Measurements from ENCODE around the gene CFAP91.
A peak's percentile ranks its signal among the peaks of the same experiment; 100 is the strongest.

The CFAP91 gene

DNA sequence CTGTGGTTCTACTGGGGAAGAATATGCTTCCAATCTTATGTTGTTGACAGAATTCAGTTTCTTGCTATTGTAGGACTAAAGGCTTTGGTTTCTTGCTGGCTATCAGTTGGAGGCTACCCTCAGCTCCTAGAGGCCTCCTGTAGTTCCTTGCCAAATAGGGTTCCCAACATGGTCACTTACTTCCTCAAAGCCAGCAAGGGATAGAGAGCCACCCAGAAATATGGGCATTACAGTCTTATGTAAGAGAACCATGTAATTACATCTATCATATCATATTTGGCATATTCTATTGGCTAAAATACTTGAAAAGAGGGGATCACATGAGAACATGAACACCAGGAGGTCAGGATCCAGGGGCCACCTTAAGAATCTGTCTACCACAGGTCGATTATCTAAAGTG lies 19.4 kb upstream of the CFAP91 start:
- Histone ChIP-seq H3K4me2 (ENCODE audit: low read length) (no peak overlapping the region), H3K27me3 (ENCODE audit: control insufficient read depth, insufficient read depth, low read length) (no peaks in the 10 kb centered on the region), H3K4me3 (ENCODE audit: low read depth, low read length) (no peak overlapping the region), H3K9ac (no peak overlapping the region), H3K79me2 (no peaks in the 10 kb centered on the region), H2AFZ (no peak overlapping the region), H3K4me1 (peaks cover 11% of the 10 kb centered on the region), H3K27ac (no peak overlapping the region), H3K9me3 (ENCODE audit: control insufficient read depth, low read length) (no peaks in the 10 kb centered on the region), H3K36me3 (ENCODE audit: control insufficient read depth, insufficient read depth, low read length) (no peaks in the 10 kb centered on the region)
- TF ChIP-seq, protein P1, sequence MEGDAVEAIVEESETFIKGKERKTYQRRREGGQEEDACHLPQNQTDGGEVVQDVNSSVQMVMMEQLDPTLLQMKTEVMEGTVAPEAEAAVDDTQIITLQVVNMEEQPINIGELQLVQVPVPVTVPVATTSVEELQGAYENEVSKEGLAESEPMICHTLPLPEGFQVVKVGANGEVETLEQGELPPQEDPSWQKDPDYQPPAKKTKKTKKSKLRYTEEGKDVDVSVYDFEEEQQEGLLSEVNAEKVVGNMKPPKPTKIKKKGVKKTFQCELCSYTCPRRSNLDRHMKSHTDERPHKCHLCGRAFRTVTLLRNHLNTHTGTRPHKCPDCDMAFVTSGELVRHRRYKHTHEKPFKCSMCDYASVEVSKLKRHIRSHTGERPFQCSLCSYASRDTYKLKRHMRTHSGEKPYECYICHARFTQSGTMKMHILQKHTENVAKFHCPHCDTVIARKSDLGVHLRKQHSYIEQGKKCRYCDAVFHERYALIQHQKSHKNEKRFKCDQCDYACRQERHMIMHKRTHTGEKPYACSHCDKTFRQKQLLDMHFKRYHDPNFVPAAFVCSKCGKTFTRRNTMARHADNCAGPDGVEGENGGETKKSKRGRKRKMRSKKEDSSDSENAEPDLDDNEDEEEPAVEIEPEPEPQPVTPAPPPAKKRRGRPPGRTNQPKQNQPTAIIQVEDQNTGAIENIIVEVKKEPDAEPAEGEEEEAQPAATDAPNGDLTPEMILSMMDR (IDR thresholded peaks at IDR 0.05), result no peak

DNA sequence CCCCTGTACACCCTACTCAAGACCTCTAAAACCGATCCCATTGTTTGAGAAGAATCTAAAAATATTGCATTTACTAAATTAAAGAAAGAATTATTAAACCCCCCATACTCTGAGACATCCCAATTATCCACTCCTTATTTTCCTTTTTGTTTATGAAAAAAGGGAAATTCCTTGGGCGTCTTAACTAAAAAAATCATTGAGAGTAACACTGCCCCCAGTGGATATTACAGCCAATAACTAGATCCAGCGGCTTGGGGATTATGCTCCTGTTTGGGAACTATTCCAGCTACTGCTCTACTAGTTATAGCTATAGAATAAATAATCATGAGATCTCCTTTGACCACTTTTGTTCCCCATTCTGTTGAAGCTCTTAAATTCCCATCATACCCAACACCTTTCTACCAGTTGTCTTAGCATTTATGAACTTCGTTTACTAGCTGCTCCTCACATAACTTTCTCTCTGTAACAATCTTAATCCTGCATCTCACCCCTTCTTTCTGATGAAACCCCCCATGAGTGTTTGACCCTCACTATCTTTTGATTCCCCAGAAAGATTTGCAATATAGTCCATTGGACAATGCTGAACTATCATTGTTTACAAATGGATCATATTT lies 12.7 kb upstream of the CFAP91 start:
- TF ChIP-seq, protein P1 (IDR thresholded peaks at IDR 0.05), result peak; percentile 59
- no peaks in the 10 kb centered on the region for H3K36me3 ChIP-seq (ENCODE audit: control insufficient read depth, insufficient read depth, low read length)
- peak overlapping the region; percentile 20 for H2AFZ ChIP-seq
- no peaks in the 10 kb centered on the region for H3K79me2 ChIP-seq
- no peaks in the 10 kb centered on the region for H3K4me1 ChIP-seq
- no peaks in the 10 kb centered on the region for H3K9me3 ChIP-seq (ENCODE audit: control insufficient read depth, low read length)
- no peak overlapping the region for H3K4me3 ChIP-seq (ENCODE audit: low read depth, low read length)
- no peaks in the 10 kb centered on the region for H3K27me3 ChIP-seq (ENCODE audit: control insufficient read depth, insufficient read depth, low read length)
- H3K4me2 ChIP-seq (ENCODE audit: low read length), result no peak overlapping the region
- H3K9ac ChIP-seq, result no peak overlapping the region
- no peak overlapping the region for H3K27ac ChIP-seq

DNA sequence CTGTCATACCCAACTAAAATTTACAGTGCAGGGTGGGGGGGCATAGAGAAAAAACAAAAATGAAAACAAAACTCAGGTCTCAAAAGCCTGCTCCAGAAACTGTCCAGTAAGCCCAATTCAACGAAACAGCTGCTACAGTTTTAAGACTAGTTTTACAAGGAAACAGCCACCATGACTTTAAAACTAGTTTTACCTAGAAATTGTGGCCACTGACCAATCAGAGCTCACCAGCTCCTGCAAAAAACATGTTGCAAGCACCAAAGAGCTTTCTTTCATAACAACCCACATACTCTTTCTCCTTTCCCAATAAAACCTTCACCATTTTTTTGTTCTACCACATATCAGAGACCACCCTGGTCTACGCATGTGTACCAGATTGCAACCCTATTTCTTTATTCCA lies 7.3 kb upstream of the CFAP91 start:
- Histone ChIP-seq H3K9ac (no peak overlapping the region), H3K27me3 (ENCODE audit: control insufficient read depth, insufficient read depth, low read length) (no peaks in the 10 kb centered on the region), H3K4me1 (no peaks in the 10 kb centered on the region), H3K9me3 (ENCODE audit: control insufficient read depth, low read length) (no peaks in the 10 kb centered on the region), H3K36me3 (ENCODE audit: control insufficient read depth, insufficient read depth, low read length) (no peaks in the 10 kb centered on the region), H3K27ac (no peak overlapping the region), H3K4me2 (ENCODE audit: low read length) (no peak overlapping the region), H3K79me2 (no peaks in the 10 kb centered on the region), H2AFZ (no peak overlapping the region), H3K4me3 (ENCODE audit: low read depth, low read length) (no peak overlapping the region)
- TF ChIP-seq, protein P1 (IDR thresholded peaks at IDR 0.05), result no peak

DNA sequence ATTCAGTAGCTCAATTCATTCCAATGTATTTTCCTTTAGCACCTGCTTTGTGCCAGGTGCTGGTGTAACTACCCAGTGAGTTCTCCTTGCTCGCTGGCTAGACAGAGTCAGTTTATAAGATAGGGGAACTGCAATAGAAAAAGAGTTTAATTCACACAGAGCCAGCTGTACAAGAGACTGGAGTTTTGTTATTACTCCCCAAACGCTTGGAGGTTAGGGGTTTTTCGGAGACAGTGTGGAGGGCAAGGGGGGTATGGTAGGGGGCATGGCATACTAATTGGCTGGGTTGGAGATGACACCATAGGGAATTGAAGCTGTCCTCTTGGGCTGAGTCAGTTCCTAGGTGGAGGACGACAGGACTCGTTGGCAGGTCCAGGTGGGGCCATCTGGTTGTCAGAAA lies 5.4 kb upstream of the CFAP91 start:
- Histone ChIP-seq H3K36me3 (ENCODE audit: control insufficient read depth, insufficient read depth, low read length) (no peaks in the 10 kb centered on the region), H3K4me1 (no peaks in the 10 kb centered on the region), H3K9ac (no peak overlapping the region), H3K9me3 (ENCODE audit: control insufficient read depth, low read length) (no peaks in the 10 kb centered on the region), H3K79me2 (no peaks in the 10 kb centered on the region), H2AFZ (no peak overlapping the region), H3K27ac (no peak overlapping the region), H3K4me3 (ENCODE audit: low read depth, low read length) (no peak overlapping the region), H3K27me3 (ENCODE audit: control insufficient read depth, insufficient read depth, low read length) (no peaks in the 10 kb centered on the region), H3K4me2 (ENCODE audit: low read length) (no peak overlapping the region)
- TF ChIP-seq, protein P1 (IDR thresholded peaks at IDR 0.05), result no peak

DNA sequence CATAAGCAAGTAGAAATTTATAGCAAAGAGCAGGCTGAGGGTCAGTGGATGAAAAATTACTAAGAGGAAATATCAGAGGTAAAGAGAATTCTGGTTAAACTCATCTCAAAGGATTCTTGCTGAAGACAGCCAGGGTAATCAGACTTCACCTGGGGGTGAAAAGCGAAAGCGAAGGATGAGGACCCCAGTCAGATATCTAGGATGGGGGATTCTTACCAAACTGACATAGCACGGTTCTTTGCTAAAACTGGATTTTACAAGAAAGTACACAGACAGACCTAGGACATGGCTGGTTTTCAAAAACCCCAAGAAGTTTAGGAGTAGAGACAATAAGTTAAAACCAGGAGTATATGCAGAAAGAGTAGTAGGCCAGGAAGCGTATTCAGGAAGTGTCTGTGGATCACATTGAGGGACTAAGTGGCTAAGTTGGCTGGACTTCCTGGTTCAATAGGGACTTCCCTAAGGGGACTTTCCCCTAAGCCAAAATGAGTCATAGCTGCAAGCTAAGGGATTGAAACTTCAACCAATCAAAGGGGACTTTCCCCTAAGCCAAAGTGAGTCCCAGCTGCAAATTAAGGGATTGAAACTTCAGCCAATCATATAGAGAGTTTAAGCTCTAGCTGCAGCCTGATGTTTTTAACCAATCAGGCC lies 2.4 kb upstream of the CFAP91 start:
- no peaks in the 10 kb centered on the region for H3K9me3 ChIP-seq (ENCODE audit: control insufficient read depth, low read length)
- no peak overlapping the region for H3K27ac ChIP-seq
- H2AFZ ChIP-seq, result peak overlapping the region; percentile 10
- no peaks in the 10 kb centered on the region for H3K27me3 ChIP-seq (ENCODE audit: control insufficient read depth, insufficient read depth, low read length)
- no peak overlapping the region for H3K4me3 ChIP-seq (ENCODE audit: low read depth, low read length)
- TF ChIP-seq, protein P1 (IDR thresholded peaks at IDR 0.05), result no peak
- no peak overlapping the region for H3K4me2 ChIP-seq (ENCODE audit: low read length)
- no peaks in the 10 kb centered on the region for H3K79me2 ChIP-seq
- peaks cover 7% of the 10 kb centered on the region for H3K4me1 ChIP-seq
- no peaks in the 10 kb centered on the region for H3K36me3 ChIP-seq (ENCODE audit: control insufficient read depth, insufficient read depth, low read length)
- no peak overlapping the region for H3K9ac ChIP-seq

All from parathyroid adenoma (tissue), 2 donors.